HepG2 (cell line): ENCODE results near the gene IFT43. TPM values are rescaled to one million over a fixed set of nuclear protein-coding genes. Genes with fewer than 3 reads are reported as not detected.

ENCODE experiments used
- ATAC-seq: fragments of 200-7000 bp; cut with Tn5 transposase; 3 replicates; pipeline ENCODE4 v1.9.1; 2020; ENCODE audit warnings: mild to moderate bottlenecking, moderate library complexity
- BruUV-seq: library from RNA; stranded (reverse); fragments of 400-500 nt; replicated peaks from 2 replicates; lab custom pipeline; 2021; lab: Mats Ljungman, UMichigan
- CTCF ChIA-PET: fragments of 300-600 bp; formaldehyde crosslinking; extraction: SDS; loops from one replicate; lab custom pipeline; 2021; ENCODE audit warnings: low total read pairs, inconsistent platforms, low intra/inter-chr PET ratio; lab: Yijun Ruan, JAX
- POLR2A ChIA-PET: fragments of 350-600 bp; sonication (Branson Sonifier 250); formaldehyde crosslinking; loops from one replicate; lab custom pipeline; 2020; ENCODE audit warnings: antibody characterized with exemption, inconsistent platforms; lab: Yijun Ruan, JAX
- DNase-seq: peaks from one replicate; pipeline ENCODE4 v3.0.0-alpha.2; 2015; ENCODE audit warnings: low spot score
- FAIRE-seq: peaks from 3 replicates; lab custom pipeline; 2011; peaks lifted over from hg19 to GRCh38; lab: Jason Lieb, UNC
- H2AFZ ChIP-seq: one replicate; pipeline ENCODE4 v1.6.1; 2011; ENCODE audit warnings: low read length, inconsistent platforms
- H3K27ac ChIP-seq: fragments of 300-600 bp; 3 replicates; pipeline ENCODE4 v1.8.0; 2011; ENCODE audit warnings: mixed run types, mild to moderate bottlenecking, mixed read lengths, low read length, inconsistent platforms; ENCODE audit not compliant: insufficient read depth; ENCODE audit errors: extremely low read length
- H3K27me3 ChIP-seq, 2 experiments: fragments of 200-600 bp in 1 of 2; 2 replicates in 1 of 2; 3 replicates in 1 of 2; pipeline versions ENCODE4 v1.6.0 to v1.8.0; 2011; ENCODE audit warnings: low read length in 2 of 2, mild to moderate bottlenecking in 2 of 2, moderate library complexity in 2 of 2, inconsistent platforms in 1 of 2; ENCODE audit not compliant: insufficient read depth in 2 of 2, control insufficient read depth in 1 of 2
- H3K36me3 ChIP-seq, 2 experiments: fragments of 200-600 bp in 1 of 2; replicated peaks in 1 of 2; 2 replicates in 1 of 2; 3 replicates in 1 of 2; pipeline versions ENCODE4 v1.5.1 to v1.8.0; 2011; ENCODE audit warnings: low read length in 2 of 2, inconsistent platforms in 1 of 2; ENCODE audit not compliant: insufficient read depth in 2 of 2, control insufficient read depth in 1 of 2
- H3K4me1 ChIP-seq: 2 replicates; pipeline ENCODE4 v1.5.1; 2012; ENCODE audit warnings: low read length, inconsistent platforms; ENCODE audit not compliant: insufficient read depth
- H3K4me2 ChIP-seq: 2 replicates; pipeline ENCODE4 v1.6.0; 2011; ENCODE audit warnings: low read depth, low read length, inconsistent platforms
- H3K4me3 ChIP-seq, 3 experiments: fragments of 200-600 bp in 1 of 3; sonication (generic), shearing (Covaris generic) in 1 of 3; replicated peaks in 1 of 3; 2 replicates each; pipeline ENCODE4 v1.5.1; 2011 to 2016; ENCODE audit warnings: low read length in 3 of 3, inconsistent platforms in 2 of 3, low read depth in 2 of 3, mild to moderate bottlenecking in 2 of 3, control low read depth in 1 of 3, mixed read lengths in 1 of 3; ENCODE audit not compliant: insufficient read depth in 1 of 3
- H3K79me2 ChIP-seq: one replicate; pipeline ENCODE4 v1.6.1; 2011; ENCODE audit warnings: low read length, inconsistent platforms; ENCODE audit not compliant: insufficient read depth
- H3K9ac ChIP-seq: 2 replicates; pipeline ENCODE4 v1.6.0; 2011; ENCODE audit warnings: mild to moderate bottlenecking, low read depth, low read length, inconsistent platforms; ENCODE audit not compliant: insufficient read depth
- H3K9me3 ChIP-seq: 2 replicates; pipeline ENCODE4 v1.5.1; 2012; ENCODE audit warnings: mild to moderate bottlenecking, low read length
- H4K20me1 ChIP-seq: 2 replicates; pipeline ENCODE4 v1.6.0; 2011; ENCODE audit warnings: inconsistent platforms, mild to moderate bottlenecking, low read length, moderate library complexity; ENCODE audit not compliant: insufficient read depth
- RAD51 ChIP-seq: fragments of 450-650 bp; IDR thresholded peaks from 2 replicates; pipeline ENCODE4 v1.6.1; 2016; ENCODE audit warnings: borderline replicate concordance
- RARG ChIP-seq: sonication (generic); formaldehyde crosslinking; IDR thresholded peaks from 2 replicates; pipeline ENCODE4 v1.4.0; 2020; ENCODE audit warnings: low read depth, mild to moderate bottlenecking, missing genetic modification reagents
- ZNF160 ChIP-seq: sonication (generic); formaldehyde crosslinking; IDR thresholded peaks from 2 replicates; pipeline ENCODE4 v1.8.0; 2022; ENCODE audit warnings: mild to moderate bottlenecking, inconsistent platforms, missing genetic modification reagents
- WGBS: methylation state at CpG from one replicate; pipeline ENCODE4 v1.1.6; 2017; ENCODE audit warnings: low lambda C conversion rate; 5-methylcytosine and 5-hydroxymethylcytosine counted together
- in situ Hi-C: cut with HindIII; loops from 2 replicates; pipeline ENCODE4 v1.10.0; 2017; ENCODE audit warnings: low pct_unique_long_range_greater_than_20kb; ENCODE audit not compliant: extremely low pct_ligation_motif_present
- intact Hi-C: fragments of 100-400 bp; cut with micrococcal nuclease; formaldehyde crosslinking; loops from one replicate; pipeline ENCODE4 v1.10.0; 2022; ENCODE audit not compliant: unreplicated experiment
- polyA plus RNA-seq, 8 experiments: library from polyadenylated mRNA; depleted of rRNA in 3 of 8; stranded (reverse) in 7 of 8; unstranded in 1 of 8; fragments of >200 nt; fragmentation: Illumina TruSeq in 4 of 8; extraction: Trizol in 4 of 8; gene quantifications; 2 replicates each; pipeline versions ENCODE4 v1.2.1 to v1.2.3, GENCODE V29; 2011 to 2016; ENCODE audit warnings: low read depth in 4 of 8, missing spikeins in 1 of 8, mixed read lengths in 1 of 8; ENCODE audit not compliant: insufficient read depth in 1 of 8
- total RNA-seq, 5 experiments: library from RNA; depleted of rRNA; stranded (reverse); fragments of >200 nt; fragmentation: Illumina TruSeq; extraction: Trizol; gene quantifications; 2 replicates each; pipeline ENCODE4 v1.2.3, GENCODE V29; 2016; ENCODE audit warnings: low read depth in 1 of 5

Gene IFT43
- total and polyA plus RNA-seq, 2 of the 13 experiments (the other 11 are each of a cell fraction or from before 2014, with no cell fraction given), result 0.15 to 0.55 TPM

GRCh38 chr14:76019676-76020075 lies 34.1 kb downstream of the IFT43 start:
- intact Hi-C loops, result no loop called here
- no peaks in the 10 kb centered on the region for H4K20me1 ChIP-seq
- H3K4me2 ChIP-seq, result no peak overlapping the region
- no peaks in the 10 kb centered on the region for H3K4me1 ChIP-seq
- TF ChIP-seq RARG (CRISPR knock-in tag) (no peak), ZNF160 (peak; percentile 79; the same call in 1 of the 2 replicates)
- no peak overlapping the region for H3K9ac ChIP-seq
- POLR2A ChIA-PET, result no interaction called here
- in situ Hi-C loops, result no loop called here
- no peak overlapping the region for H2AFZ ChIP-seq
- no TSS peak for BruUV-seq
- peaks cover 8% of the 10 kb centered on the region; the same call in 1 of the 2 replicates for H3K9me3 ChIP-seq
- H3K79me2 ChIP-seq, result no peaks in the 10 kb centered on the region
- H3K4me3 ChIP-seq, result no peak overlapping the region
- H3K36me3 ChIP-seq, result no peaks in the 10 kb centered on the region
- no peaks in the 10 kb centered on the region for H3K27me3 ChIP-seq
- CTCF ChIA-PET, result no interaction called here
- ATAC-seq (no peak), FAIRE-seq (no peak), DNase-seq (no peak)
- 11% methylated on average over 2 of the region's 2 CpGs for WGBS
- H3K27ac ChIP-seq, result no peak overlapping the region

DNA sequence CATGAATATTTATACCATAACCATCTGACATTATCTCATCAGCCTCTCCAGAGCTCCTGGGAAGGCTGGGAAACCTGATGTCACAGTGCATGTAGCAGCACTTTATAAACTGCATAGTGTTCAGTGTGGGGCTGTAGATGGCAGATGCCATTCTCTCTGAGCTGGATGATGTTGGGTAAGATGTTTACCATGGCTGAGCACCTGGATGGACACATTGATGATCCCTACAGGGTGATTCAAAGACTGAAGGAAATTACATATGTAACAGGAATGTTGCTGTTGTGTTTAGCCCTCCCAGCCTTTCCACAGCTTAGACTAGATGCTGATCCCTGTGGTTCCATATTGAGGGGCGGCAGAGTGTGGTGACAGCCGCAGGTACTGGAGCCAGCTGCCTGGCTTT lies 37.4 kb downstream of the IFT43 start:
- Histone ChIP-seq H3K4me3 (no peak overlapping the region), H2AFZ (no peak overlapping the region), H3K79me2 (no peaks in the 10 kb centered on the region), H3K27ac (no peak overlapping the region), H3K27me3 (no peaks in the 10 kb centered on the region), H3K4me2 (no peak overlapping the region), H3K9me3 (peaks cover 8% of the 10 kb centered on the region; the same call in 1 of the 2 replicates), H3K36me3 (no peaks in the 10 kb centered on the region), H3K4me1 (no peaks in the 10 kb centered on the region), H4K20me1 (no peaks in the 10 kb centered on the region), H3K9ac (no peak overlapping the region)
- no TSS peak for BruUV-seq
- CTCF ChIA-PET, result no interaction called here
- in situ Hi-C loops, result no loop called here
- no peak for TF ChIP-seq RAD51
- no peak for DNase-seq
- FAIRE-seq, result no peak
- WGBS, result 73% methylated on average over 2 of the region's 2 CpGs
- intact Hi-C loops, result no loop called here
- POLR2A ChIA-PET, result no interaction called here
- no peak for ATAC-seq
